CD4-positive, alpha-beta memory T cell (primary cell): Measurements from ENCODE around the gene PPP1R12B. TPM values are rescaled to one million over a fixed set of nuclear protein-coding genes. Genes with fewer than 3 reads are reported as not detected.
"Not testable (repeated sequence)": the region's sequence is repeated elsewhere in the genome, so short reads cannot be mapped to it uniquely, and the experiment has no call there.

ENCODE experiments used
- CTCF ChIA-PET: fragments of 350-600 bp; sonication (Branson Sonifier 250); formaldehyde crosslinking; loops from one replicate; lab custom pipeline; 2021; ENCODE audit warnings: inconsistent platforms; ENCODE audit not compliant: partially characterized antibody; lab: Charles Lee
- POLR2A ChIA-PET: fragments of 350-600 bp; sonication (Branson Sonifier 250); formaldehyde crosslinking; loops from one replicate; lab custom pipeline; 2021; ENCODE audit not compliant: partially characterized antibody; lab: Charles Lee
- DNase-seq, 5 donors: peaks; one replicate each; pipeline versions ENCODE4 v3.0.0 to v3.0.0-alpha.2; 2020 to 2022; ENCODE audit warnings: mixed read lengths in 1 of 5
- H3K27ac ChIP-seq: one replicate; pipeline ENCODE4 v1.7.0; 2013; ENCODE audit warnings: low read depth, low read length
- H3K27me3 ChIP-seq: 2 replicates; pipeline ENCODE4 v1.7.0; 2013; ENCODE audit warnings: mild to moderate bottlenecking, low read length, moderate library complexity; ENCODE audit not compliant: insufficient read depth
- H3K36me3 ChIP-seq: 2 replicates; pipeline ENCODE4 v1.7.0; 2013; ENCODE audit warnings: mild to moderate bottlenecking, low read length, moderate library complexity; ENCODE audit not compliant: insufficient read depth
- H3K4me1 ChIP-seq: 2 replicates; pipeline ENCODE4 v1.7.0; 2013; ENCODE audit warnings: mild to moderate bottlenecking, low read length, moderate library complexity; ENCODE audit not compliant: insufficient read depth
- H3K4me3 ChIP-seq, 2 donors: one replicate each; pipeline ENCODE4 v1.7.0; 2013; ENCODE audit warnings: low read length in 2 of 2, mild to moderate bottlenecking in 1 of 2
- H3K9me3 ChIP-seq, 2 donors: one replicate each; pipeline ENCODE4 v1.7.0; 2013; ENCODE audit warnings: low read length in 2 of 2, control low read depth in 1 of 2; ENCODE audit not compliant: control insufficient read depth in 1 of 2
- H3K27ac Mint-ChIP-seq, 7 donors: one replicate each; pipeline ENCODE4 v1.8.0; 2020 to 2021; ENCODE audit warnings: mixed read lengths in 7 of 7, mild to moderate bottlenecking in 6 of 7, inconsistent platforms in 3 of 7, moderate library complexity in 3 of 7
- H3K27me3 Mint-ChIP-seq, 2 donors: one replicate each; pipeline ENCODE4 v1.8.0; 2020 to 2021; ENCODE audit warnings: mixed read lengths in 2 of 2
- H3K36me3 Mint-ChIP-seq, 2 donors: one replicate each; pipeline ENCODE4 v1.8.0; 2020 to 2021; ENCODE audit warnings: mixed read lengths in 2 of 2, inconsistent platforms in 1 of 2, mild to moderate bottlenecking in 1 of 2
- H3K4me1 Mint-ChIP-seq, 4 donors: one replicate each; pipeline ENCODE4 v1.8.0; 2020 to 2021; ENCODE audit warnings: mixed read lengths in 4 of 4, mild to moderate bottlenecking in 1 of 4
- H3K4me3 Mint-ChIP-seq, 8 donors: one replicate each; pipeline ENCODE4 v1.8.0; 2020 to 2021; ENCODE audit warnings: mixed read lengths in 8 of 8, mild to moderate bottlenecking in 7 of 8, moderate library complexity in 6 of 8, inconsistent platforms in 3 of 8
- H3K9me3 Mint-ChIP-seq, 8 donors: one replicate each; pipeline ENCODE4 v1.8.0; 2020 to 2021; ENCODE audit warnings: mixed read lengths in 8 of 8, mild to moderate bottlenecking in 5 of 8, inconsistent platforms in 3 of 8, moderate library complexity in 1 of 8
- intact Hi-C: fragments of 100-400 bp; cut with micrococcal nuclease; formaldehyde crosslinking; loops from one replicate; pipeline ENCODE4 v1.15.1; 2023
- polyA plus RNA-seq, 2 donors: library from polyadenylated mRNA; unstranded; fragments of 300-500 nt; fragmentation: Illumina TruSeq; gene quantifications; one replicate each; pipeline ENCODE4 v1.2.3, GENCODE V29; 2021
- total RNA-seq, 2 experiments: library from RNA; stranded (reverse); gene quantifications; one replicate each; pipeline ENCODE4 v1.2.3, GENCODE V29; 2021

The PPP1R12B gene
- total and polyA plus RNA-seq, 4 experiments from 2014 or later: 1.9 to 33.7 (median 17.0) TPM

- DNase-seq, H3K27ac ChIP-seq, H3K4me3 ChIP-seq, H3K9me3 ChIP-seq, H3K36me3 ChIP-seq, H3K9me3 Mint-ChIP-seq, H3K36me3 Mint-ChIP-seq, H3K27ac Mint-ChIP-seq, intact Hi-C loops, CTCF ChIA-PET, H3K4me3 Mint-ChIP-seq, POLR2A ChIA-PET: not testable (repeated sequence)
- peaks cover 4 to 30% (median 14%) of the 10 kb centered on the region in 4 donors for H3K4me1 Mint-ChIP-seq
- peaks cover 32 to 49% of the 10 kb centered on the region in 2 donors for H3K27me3 Mint-ChIP-seq
- Histone ChIP-seq H3K27me3 (peaks cover 16% of the 10 kb centered on the region), H3K4me1 (peaks cover 17% of the 10 kb centered on the region)
Measured at GRCh38 chr1:202638701-202639305, 290.3 kb downstream of the PPP1R12B start.

- H3K9me3 ChIP-seq: no peaks in the 10 kb centered on the region
- CTCF ChIA-PET: no interaction called here
- peaks cover 24% of the 10 kb centered on the region for H3K4me1 ChIP-seq
- peaks cover 34 to 50% of the 10 kb centered on the region in 2 donors for H3K27me3 Mint-ChIP-seq
- H3K27ac Mint-ChIP-seq: no peak overlapping the region
- peaks cover 23% of the 10 kb centered on the region for H3K27me3 ChIP-seq
- peaks cover 7 to 37% (median 21%) of the 10 kb centered on the region in 4 donors for H3K4me1 Mint-ChIP-seq
- no peak overlapping the region for H3K4me3 Mint-ChIP-seq
- intact Hi-C loops: no loop called here
- no peak overlapping the region for H3K27ac ChIP-seq
- no peak for DNase-seq
- no peaks in the 10 kb centered on the region for H3K36me3 ChIP-seq
- POLR2A ChIA-PET: no interaction called here
- H3K36me3 Mint-ChIP-seq: no peaks in the 10 kb centered on the region
- H3K4me3 ChIP-seq: no peak overlapping the region
- H3K9me3 Mint-ChIP-seq: no peaks in the 10 kb centered on the region
Measured at GRCh38 chr1:202639500-202639899, 291.0 kb downstream of the PPP1R12B start.

- Histone ChIP-seq H3K9me3 (no peaks in the 10 kb centered on the region), H3K4me3 (peak overlapping the region in 1 of 2 donors; percentile 38), H3K27me3 (peaks cover 28% of the 10 kb centered on the region), H3K36me3 (no peaks in the 10 kb centered on the region), H3K27ac (no peak overlapping the region), H3K4me1 (peaks cover 27% of the 10 kb centered on the region)
- H3K9me3 Mint-ChIP-seq: no peaks in the 10 kb centered on the region
- intact Hi-C loops: no loop called here
- ChIA-PET POLR2A (interaction anchor here (0.9 kb wide), 1 partner anchor 13 kb away, joined by 3 read pairs; no protein-coding TSS in a partner anchor), CTCF (no interaction called here)
- peaks cover 27 to 62% of the 10 kb centered on the region in 2 donors for H3K27me3 Mint-ChIP-seq
- peak overlapping the region in 6 of 8 donors; percentile 75 to 84 (median 80) for H3K4me3 Mint-ChIP-seq
- H3K27ac Mint-ChIP-seq: no peak overlapping the region
- no peaks in the 10 kb centered on the region for H3K36me3 Mint-ChIP-seq
- peaks cover 7 to 43% (median 27%) of the 10 kb centered on the region in 4 donors for H3K4me1 Mint-ChIP-seq
- DNase-seq: no peak
Measured at GRCh38 chr1:202642212-202642611, 293.7 kb downstream of the PPP1R12B start.

Other genes starting within 250 kb of the PPP1R12B start
- gene GPR37L1, start 225.8 kb upstream of the PPP1R12B start, total RNA-seq: not detected
- under 1 TPM in 1 of 2 donors, not detected in 1; 0.07 TPM for gene GPR37L1, start 225.8 kb upstream of the PPP1R12B start, polyA plus RNA-seq
- gene ARL8A, start 204.0 kb upstream of the PPP1R12B start, total RNA-seq: 10 to 100 TPM; 48.1 to 55.0 TPM
- gene ARL8A, start 204.0 kb upstream of the PPP1R12B start, polyA plus RNA-seq: 10 to 100 TPM in 1 of 2 donors, 1 to 10 TPM in 1; 7.1 to 10.8 TPM
- gene PTPN7, start 188.1 kb upstream of the PPP1R12B start, total RNA-seq: 10 to 100 TPM; 67.6 to 68.4 TPM
- 10 to 100 TPM; 50.5 to 84.1 TPM for gene PTPN7, start 188.1 kb upstream of the PPP1R12B start, polyA plus RNA-seq
- gene LGR6, start 154.9 kb upstream of the PPP1R12B start, total RNA-seq: under 1 TPM in 1 of 2 experiments, not detected in 1; 0.17 TPM
- under 1 TPM; 0.16 to 0.33 TPM for gene LGR6, start 154.9 kb upstream of the PPP1R12B start, polyA plus RNA-seq
- 1 to 10 TPM; 3.9 to 4.2 TPM for gene UBE2T, start 6.8 kb upstream of the PPP1R12B start, total RNA-seq
- 1 to 10 TPM; 6.8 to 7.1 TPM for gene UBE2T, start 6.8 kb upstream of the PPP1R12B start, polyA plus RNA-seq